GM06990 (cell line): ENCODE results near the gene PAN3.

Experiments used
- DNase-seq: peaks from one replicate; pipeline ENCODE4 v3.0.0-alpha.2; 2011; ENCODE audit not compliant: insufficient read length; ENCODE audit errors: extremely low read depth
- H3K27me3 ChIP-seq: replicated peaks from 2 replicates; pipeline ENCODE4 v1.6.0; 2011; ENCODE audit warnings: low read length; ENCODE audit not compliant: control insufficient read depth, insufficient read depth
- H3K36me3 ChIP-seq: 2 replicates; pipeline ENCODE4 v1.5.1; 2011; ENCODE audit warnings: low read length; ENCODE audit not compliant: control insufficient read depth, insufficient read depth
- H3K4me3 ChIP-seq: replicated peaks from 2 replicates; pipeline ENCODE4 v1.5.1; 2011; ENCODE audit warnings: low read depth, mild to moderate bottlenecking, control low read depth, low read length
- CTCF ChIP-seq: IDR thresholded peaks from 2 replicates; pipeline ENCODE4 v1.5.1; 2011; ENCODE audit warnings: low read length, control low read depth, mild to moderate bottlenecking, inconsistent platforms; ENCODE audit not compliant: insufficient read depth, poor library complexity, severe bottlenecking

The PAN3 gene

GRCh38 chr13:28117689-28118377 is 20.5 kb upstream of the PAN3 start:
- H3K36me3 ChIP-seq, result no peaks in the 10 kb centered on the region
- DNase-seq, result no peak
- no peak overlapping the region for H3K4me3 ChIP-seq
- TF ChIP-seq CTCF, result no peak
- H3K27me3 ChIP-seq, result no peaks in the 10 kb centered on the region

GRCh38 chr13:28120317-28120716 is 18.0 kb upstream of the PAN3 start:
- no peak for DNase-seq
- Histone ChIP-seq H3K36me3 (no peaks in the 10 kb centered on the region), H3K4me3 (no peak overlapping the region), H3K27me3 (no peaks in the 10 kb centered on the region)
- no peak for TF ChIP-seq CTCF

- H3K4me3 ChIP-seq, result no peak overlapping the region
- no peak for TF ChIP-seq CTCF
- H3K36me3 ChIP-seq, result no peaks in the 10 kb centered on the region
- no peak for DNase-seq
- H3K27me3 ChIP-seq, result no peaks in the 10 kb centered on the region
Observed at GRCh38 chr13:28121224-28121623, 17.1 kb upstream of the PAN3 start.

GRCh38 chr13:28128030-28128429 is 10.3 kb upstream of the PAN3 start:
- no peak overlapping the region for H3K4me3 ChIP-seq
- no peak for TF ChIP-seq CTCF
- DNase-seq, result no peak

GRCh38 chr13:28128926-28129325 is 9.4 kb upstream of the PAN3 start:
- no peak for DNase-seq
- TF ChIP-seq CTCF, result no peak
- Histone ChIP-seq H3K27me3 (no peaks in the 10 kb centered on the region), H3K4me3 (no peak overlapping the region), H3K36me3 (no peaks in the 10 kb centered on the region)

More at GRCh38 chr13:28128030-28128429, 10.3 kb upstream of the PAN3 start:
- H3K36me3 ChIP-seq, result no peaks in the 10 kb centered on the region
- no peaks in the 10 kb centered on the region for H3K27me3 ChIP-seq
